ENCODE measurements around the gene RNF152.
A peak's percentile ranks its signal among the peaks of the same experiment; 100 is the strongest.

Gene RNF152

DNA sequence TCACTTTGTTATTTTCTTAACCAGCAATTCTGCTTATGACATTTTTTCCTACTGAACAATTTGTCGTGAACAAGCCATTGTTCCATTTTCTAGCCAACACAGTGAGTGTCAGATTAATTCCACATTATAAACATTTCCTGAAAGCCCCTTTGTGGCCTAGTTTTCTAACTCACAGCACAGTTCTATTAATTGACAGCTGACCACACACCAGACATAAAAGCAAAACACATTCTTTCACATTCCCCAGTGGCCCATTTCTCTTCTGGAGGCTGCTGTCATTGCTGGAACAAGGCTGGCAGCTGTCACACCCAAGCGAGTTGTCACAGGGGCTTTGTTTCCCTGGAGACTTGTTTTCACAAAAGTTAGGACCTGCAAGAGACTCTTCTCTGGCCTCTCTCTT, 50.7 kb downstream of the RNF152 start:
- DNase-seq, result no peak
- no peaks in the 10 kb centered on the region for H3K27me3 ChIP-seq (replicated peaks)
- no peaks in the 10 kb centered on the region for H3K36me3 ChIP-seq (replicated peaks)
- H3K4me3 ChIP-seq (ENCODE audit: low read depth, low read length), result no peak overlapping the region
- no peak overlapping the region for H3K27ac ChIP-seq
- no peak for TF ChIP-seq CTCF (IDR thresholded peaks at IDR 0.05; ENCODE audit: low read depth, low read length, missing control alignments)
- in situ Hi-C loops (cut with HindIII; ENCODE audit: low pct_ligation_motif_present, low sequenced_read_pairs), result no loop called here

DNA sequence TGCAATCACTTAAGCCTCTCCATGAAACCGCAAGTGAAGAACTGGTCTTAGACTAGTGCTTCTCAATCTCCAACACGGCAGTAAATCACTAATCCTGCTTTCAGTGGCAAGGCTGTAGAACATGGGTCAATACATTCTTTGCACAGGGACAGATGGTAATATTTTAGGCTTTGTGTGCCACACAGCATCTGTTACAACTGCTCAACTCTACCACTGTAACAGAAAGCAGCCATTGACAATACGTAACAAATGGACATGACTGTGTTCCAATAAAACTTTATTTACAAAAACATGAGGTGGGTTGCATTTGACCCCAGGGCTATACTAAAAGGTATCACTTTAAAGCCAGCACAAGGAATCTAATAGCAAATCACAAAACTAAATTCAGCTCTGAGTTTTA, 51.1 kb downstream of the RNF152 start:
- Histone ChIP-seq H3K27me3 (replicated peaks) (no peaks in the 10 kb centered on the region), H3K36me3 (replicated peaks) (no peaks in the 10 kb centered on the region), H3K27ac (no peak overlapping the region), H3K4me3 (ENCODE audit: low read depth, low read length) (no peak overlapping the region)
- no peak for DNase-seq
- no peak for TF ChIP-seq CTCF (IDR thresholded peaks at IDR 0.05; ENCODE audit: low read depth, low read length, missing control alignments)
- in situ Hi-C loops (cut with HindIII; ENCODE audit: low pct_ligation_motif_present, low sequenced_read_pairs), result no loop called here

GRCh38 chr18:61840324-61840723, 52.5 kb downstream of the RNF152 start:
- Histone ChIP-seq H3K27ac (no peak overlapping the region), H3K27me3 (replicated peaks) (no peaks in the 10 kb centered on the region), H3K36me3 (replicated peaks) (no peaks in the 10 kb centered on the region), H3K4me3 (ENCODE audit: low read depth, low read length) (no peak overlapping the region)
- no peak for DNase-seq
- TF ChIP-seq CTCF (IDR thresholded peaks at IDR 0.05; ENCODE audit: low read depth, low read length, missing control alignments), result no peak
- in situ Hi-C loops (cut with HindIII; ENCODE audit: low pct_ligation_motif_present, low sequenced_read_pairs), result no loop called here

GRCh38 chr18:61838521-61838920, 54.3 kb downstream of the RNF152 start:
- no peak for DNase-seq
- Histone ChIP-seq H3K4me3 (ENCODE audit: low read depth, low read length) (no peak overlapping the region), H3K27ac (no peak overlapping the region), H3K27me3 (replicated peaks) (no peaks in the 10 kb centered on the region), H3K36me3 (replicated peaks) (no peaks in the 10 kb centered on the region)
- in situ Hi-C loops (cut with HindIII; ENCODE audit: low pct_ligation_motif_present, low sequenced_read_pairs), result no loop called here
- peak; percentile 10 for TF ChIP-seq CTCF (IDR thresholded peaks at IDR 0.05; ENCODE audit: low read depth, low read length, missing control alignments)

DNA sequence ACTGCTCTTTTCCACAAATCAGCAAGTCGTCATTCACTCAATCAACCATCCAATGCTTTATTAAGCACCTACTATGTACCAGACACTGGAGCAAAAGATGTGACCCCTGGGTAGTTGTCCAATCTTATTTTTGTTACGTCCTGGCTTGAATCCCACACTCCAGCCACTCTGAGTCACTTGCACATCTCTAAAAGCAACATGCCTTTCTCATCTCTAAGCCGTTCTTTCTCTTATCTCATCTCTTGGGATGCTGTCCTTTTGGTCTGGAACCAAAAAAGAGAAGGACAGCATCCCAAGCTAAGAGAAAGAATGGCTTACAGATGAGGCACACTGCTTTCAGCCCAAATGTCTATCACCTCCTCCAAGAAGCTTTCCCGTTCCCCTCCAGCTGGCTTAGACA, 58.8 kb downstream of the RNF152 start:
- Histone ChIP-seq H3K4me3 (ENCODE audit: low read depth, low read length) (no peak overlapping the region), H3K27ac (peak overlapping the region; percentile 81), H3K27me3 (replicated peaks) (no peaks in the 10 kb centered on the region), H3K36me3 (replicated peaks) (no peaks in the 10 kb centered on the region)
- in situ Hi-C loops (cut with HindIII; ENCODE audit: low pct_ligation_motif_present, low sequenced_read_pairs), result no loop called here
- peak; percentile 86 for DNase-seq
- no peak for TF ChIP-seq CTCF (IDR thresholded peaks at IDR 0.05; ENCODE audit: low read depth, low read length, missing control alignments)

DNA sequence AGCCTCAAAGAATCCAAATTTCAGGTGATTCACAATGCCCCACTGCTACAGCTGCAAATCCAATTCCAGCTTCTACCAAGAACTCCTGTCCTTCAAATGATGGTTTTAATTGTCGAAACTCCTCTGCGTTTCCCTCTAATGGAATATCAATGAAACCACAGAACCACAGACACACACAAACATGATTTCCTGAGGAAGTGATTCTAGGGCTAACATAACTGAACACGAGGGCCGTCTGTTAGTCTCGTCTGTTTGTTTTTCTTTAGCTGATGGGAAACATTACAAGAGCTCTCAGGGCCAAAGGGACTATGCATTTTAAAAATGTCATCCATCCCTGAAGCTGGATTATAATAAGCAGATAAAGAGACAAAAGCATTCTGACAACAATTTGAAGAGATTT, 59.4 kb downstream of the RNF152 start:
- no peak for TF ChIP-seq CTCF (IDR thresholded peaks at IDR 0.05; ENCODE audit: low read depth, low read length, missing control alignments)
- peak overlapping the region; percentile 18 for H3K4me3 ChIP-seq (ENCODE audit: low read depth, low read length)
- in situ Hi-C loops (cut with HindIII; ENCODE audit: low pct_ligation_motif_present, low sequenced_read_pairs), result no loop called here

More for the DNA sequence above, 59.4 kb downstream of the RNF152 start:
- peak; percentile 84 for DNase-seq
- H3K27me3 ChIP-seq (replicated peaks), result no peaks in the 10 kb centered on the region
- no peaks in the 10 kb centered on the region for H3K36me3 ChIP-seq (replicated peaks)
- peak overlapping the region; percentile 81 for H3K27ac ChIP-seq
